ENCODE data around the gene POLR1D. TPM values are rescaled to one million over a fixed set of nuclear protein-coding genes. Genes with fewer than 3 reads are reported as not detected.

POLR1D gene
- total RNA-seq, 2 donors from 2014 or later, result 114 to 183 TPM

GRCh38 chr13:27631156-27631555, 9.5 kb downstream of the POLR1D start:
- Histone ChIP-seq H3K27me3 (replicated peaks; ENCODE audit: insufficient read depth) (no peaks in the 10 kb centered on the region), H3K9me3 (no peaks in the 10 kb centered on the region), H3K4me1 (replicated peaks) (no peaks in the 10 kb centered on the region), H3K36me3 (no peaks in the 10 kb centered on the region), H3K27ac (no peak overlapping the region), H3K4me3 (no peak overlapping the region)
- DNase-seq (ENCODE audit: low spot score), result no peak
- 77% methylated on average over 4 of the region's 4 CpGs for WGBS
- no peak for TF ChIP-seq CTCF (IDR thresholded peaks at IDR 0.05)
- no peak for TF ChIP-seq POLR2A (IDR thresholded peaks at IDR 0.05)
- no peak for TF ChIP-seq POLR2AphosphoS5 (IDR thresholded peaks at IDR 0.05)
- intact Hi-C loops (cut with DNase I), result no loop called here

GRCh38 chr13:27631665-27632064, 10.0 kb downstream of the POLR1D start:
- Histone ChIP-seq H3K36me3 (no peaks in the 10 kb centered on the region), H3K4me3 (no peak overlapping the region), H3K9me3 (no peaks in the 10 kb centered on the region), H3K27ac (no peak overlapping the region), H3K27me3 (replicated peaks; ENCODE audit: insufficient read depth) (no peaks in the 10 kb centered on the region), H3K4me1 (replicated peaks) (no peaks in the 10 kb centered on the region)
- TF ChIP-seq CTCF (IDR thresholded peaks at IDR 0.05), result no peak
- TF ChIP-seq POLR2AphosphoS5 (IDR thresholded peaks at IDR 0.05), result no peak
- TF ChIP-seq POLR2A (IDR thresholded peaks at IDR 0.05), result no peak
- 100% methylated on average over 2 of the region's 2 CpGs for WGBS
- intact Hi-C loops (cut with DNase I), result no loop called here
- DNase-seq (ENCODE audit: low spot score), result no peak

- Histone ChIP-seq H3K36me3 (no peaks in the 10 kb centered on the region), H3K27ac (no peak overlapping the region), H3K27me3 (replicated peaks; ENCODE audit: insufficient read depth) (no peaks in the 10 kb centered on the region), H3K4me3 (no peak overlapping the region), H3K4me1 (replicated peaks) (no peaks in the 10 kb centered on the region), H3K9me3 (no peaks in the 10 kb centered on the region)
- WGBS, result 71% methylated on average over 4 of the region's 4 CpGs
- intact Hi-C loops (cut with DNase I), result no loop called here
- DNase-seq (ENCODE audit: low spot score), result no peak
- no peak for TF ChIP-seq POLR2A (IDR thresholded peaks at IDR 0.05)
- no peak for TF ChIP-seq POLR2AphosphoS5 (IDR thresholded peaks at IDR 0.05)
- TF ChIP-seq CTCF (IDR thresholded peaks at IDR 0.05), result no peak
Observed at GRCh38 chr13:27632214-27632613, 10.5 kb downstream of the POLR1D start.

GRCh38 chr13:27632648-27633047, 11.0 kb downstream of the POLR1D start:
- DNase-seq (ENCODE audit: low spot score), result no peak
- H3K4me3 ChIP-seq, result no peak overlapping the region
- TF ChIP-seq POLR2A (IDR thresholded peaks at IDR 0.05) (no peak), POLR2AphosphoS5 (IDR thresholded peaks at IDR 0.05) (no peak), CTCF (IDR thresholded peaks at IDR 0.05) (no peak)
- H3K27me3 ChIP-seq (replicated peaks; ENCODE audit: insufficient read depth), result no peaks in the 10 kb centered on the region
- 89% methylated on average over 1 of the region's 1 CpG for WGBS
- H3K9me3 ChIP-seq, result no peaks in the 10 kb centered on the region
- no peaks in the 10 kb centered on the region for H3K4me1 ChIP-seq (replicated peaks)
- no peaks in the 10 kb centered on the region for H3K36me3 ChIP-seq
- no peak overlapping the region for H3K27ac ChIP-seq
- intact Hi-C loops (cut with DNase I), result no loop called here

GRCh38 chr13:27634231-27634630, 12.5 kb downstream of the POLR1D start:
- H3K27me3 ChIP-seq (replicated peaks; ENCODE audit: insufficient read depth), result no peaks in the 10 kb centered on the region
- no peaks in the 10 kb centered on the region for H3K4me1 ChIP-seq (replicated peaks)
- WGBS, result 22% methylated on average over 2 of the region's 2 CpGs
- TF ChIP-seq CTCF (IDR thresholded peaks at IDR 0.05) (no peak), POLR2A (IDR thresholded peaks at IDR 0.05) (no peak), POLR2AphosphoS5 (IDR thresholded peaks at IDR 0.05) (peak; percentile 89)
- intact Hi-C loops (cut with DNase I), result no loop called here
- H3K36me3 ChIP-seq, result no peaks in the 10 kb centered on the region
- peak overlapping the region; percentile 53 to 54 for H3K27ac ChIP-seq
- H3K4me3 ChIP-seq, result no peak overlapping the region
- peak; percentile 80 for DNase-seq (ENCODE audit: low spot score)
- no peaks in the 10 kb centered on the region for H3K9me3 ChIP-seq

Measured in prostate gland (tissue), 2 donors.